Thoracic aorta (tissue), 2 donors: Measurements from ENCODE around the gene ZFAND4. TPM values are rescaled to one million over a fixed set of nuclear protein-coding genes. Genes with fewer than 3 reads are reported as not detected.
"Not testable (repeated sequence)": the region's sequence is repeated elsewhere in the genome, so short reads cannot be mapped to it uniquely, and the experiment has no call there.

Experiments used
- ATAC-seq: fragments of 150-250 bp; one replicate; pipeline ENCODE4 v1.8.0; 2017; ENCODE audit warnings: low read depth; ENCODE audit not compliant: insufficient number of reproducible peaks, low FRiP score
- DNase-seq: peaks from one replicate; pipeline ENCODE4 v3.0.0-alpha.2; 2020; ENCODE audit warnings: low spot score
- H3K27ac ChIP-seq, 2 donors: fragments of 200-600 bp; sonication (generic); 1 replicate in 1 of 2; 2 replicates in 1 of 2; pipeline ENCODE4 v1.5.1; 2016; ENCODE audit warnings: mild to moderate bottlenecking in 2 of 2, moderate library complexity in 2 of 2
- H3K27me3 ChIP-seq: fragments of 200-600 bp; sonication (generic); replicated peaks from 2 replicates; pipeline ENCODE4 v1.6.0; 2016; ENCODE audit warnings: mild to moderate bottlenecking; ENCODE audit not compliant: insufficient read depth
- H3K36me3 ChIP-seq: fragments of 200-600 bp; sonication (generic); one replicate; pipeline ENCODE4 v1.5.1; 2016
- H3K4me1 ChIP-seq, 2 donors: fragments of 200-600 bp; sonication (generic); 1 replicate in 1 of 2; 2 replicates in 1 of 2; pipeline versions ENCODE4 v1.5.1 to v1.6.0; 2016; ENCODE audit warnings: low read depth in 2 of 2, mild to moderate bottlenecking in 1 of 2; ENCODE audit not compliant: control insufficient read depth in 1 of 2
- H3K4me3 ChIP-seq: fragments of 200-600 bp; sonication (generic); 2 replicates; pipeline ENCODE4 v1.5.1; 2016; ENCODE audit warnings: mild to moderate bottlenecking
- H3K9me3 ChIP-seq: fragments of 200-600 bp; sonication (generic); 2 replicates; pipeline ENCODE4 v1.5.1; 2016
- CTCF ChIP-seq: fragments of 200-600 bp; sonication (generic); IDR thresholded peaks from one replicate; pipeline ENCODE4 v1.5.1; 2019; ENCODE audit warnings: antibody characterized with exemption
- total RNA-seq, 2 donors: library from RNA; depleted of rRNA; stranded (reverse); fragments of >200 nt; gene quantifications; one replicate each; pipeline versions ENCODE4 v1.1.0 to v1.2.3, GENCODE V29; 2016

ZFAND4 gene
- total RNA-seq, 2 donors from 2014 or later = 10.3 to 40.4 TPM

GRCh38 chr10:45602836-45603235 lies 69.7 kb downstream of the ZFAND4 start:
- H3K9me3 ChIP-seq = no peaks in the 10 kb centered on the region
- H3K4me1 ChIP-seq = no peaks in the 10 kb centered on the region
- H3K36me3 ChIP-seq = no peaks in the 10 kb centered on the region
- no peak for TF ChIP-seq CTCF
- no peak for ATAC-seq
- H3K27ac ChIP-seq = no peak overlapping the region
- DNase-seq = no peak
- H3K27me3 ChIP-seq = no peaks in the 10 kb centered on the region
- H3K4me3 ChIP-seq = no peak overlapping the region

- no peak for ATAC-seq
- Histone ChIP-seq H3K4me3 (no peak overlapping the region), H3K4me1 (no peaks in the 10 kb centered on the region), H3K36me3 (no peaks in the 10 kb centered on the region), H3K9me3 (no peaks in the 10 kb centered on the region), H3K27ac (no peak overlapping the region), H3K27me3 (no peaks in the 10 kb centered on the region)
- no peak for TF ChIP-seq CTCF
- DNase-seq = no peak
Observed at GRCh38 chr10:45602082-45602730, 70.4 kb downstream of the ZFAND4 start.

- not testable (repeated sequence) for H3K27ac ChIP-seq, DNase-seq, H3K9me3 ChIP-seq, H3K4me3 ChIP-seq, H3K36me3 ChIP-seq, ATAC-seq, H3K27me3 ChIP-seq, H3K4me1 ChIP-seq
Observed at GRCh38 chr10:45601254-45601930, 71.2 kb downstream of the ZFAND4 start.

GRCh38 chr10:45600337-45601253 lies 72.0 kb downstream of the ZFAND4 start:
- not testable (repeated sequence) for DNase-seq, H3K9me3 ChIP-seq, H3K4me1 ChIP-seq, H3K27ac ChIP-seq, H3K36me3 ChIP-seq, H3K27me3 ChIP-seq, ATAC-seq
- peak overlapping the region; percentile 21 for H3K4me3 ChIP-seq

GRCh38 chr10:45599646-45600045 lies 72.9 kb downstream of the ZFAND4 start:
- TF ChIP-seq CTCF = no peak
- H3K27me3 ChIP-seq = no peaks in the 10 kb centered on the region
- ATAC-seq = no peak
- no peaks in the 10 kb centered on the region for H3K36me3 ChIP-seq
- no peak overlapping the region for H3K27ac ChIP-seq
- no peak overlapping the region for H3K4me3 ChIP-seq
- H3K9me3 ChIP-seq = no peaks in the 10 kb centered on the region
- no peaks in the 10 kb centered on the region for H3K4me1 ChIP-seq
- DNase-seq = no peak

- Histone ChIP-seq H3K4me3 (no peak overlapping the region), H3K36me3 (no peaks in the 10 kb centered on the region), H3K4me1 (no peaks in the 10 kb centered on the region), H3K9me3 (no peaks in the 10 kb centered on the region), H3K27me3 (no peaks in the 10 kb centered on the region), H3K27ac (no peak overlapping the region)
- DNase-seq (no peak), ATAC-seq (no peak)
- TF ChIP-seq CTCF = no peak
Observed at GRCh38 chr10:45599021-45599603, 73.5 kb downstream of the ZFAND4 start.
